Ishikawa (cell line): Measurements from ENCODE around the gene GSK3B.

Experiments
- CEBPB ChIP-seq: IDR thresholded peaks from 2 replicates; pipeline ENCODE4 v1.6.1; 2012
- FOXM1 ChIP-seq: IDR thresholded peaks from 2 replicates; pipeline ENCODE4 v1.6.1; 2012; ENCODE audit warnings: low read depth, borderline replicate concordance
- REST ChIP-seq: IDR thresholded peaks from 2 replicates; pipeline ENCODE4 v1.6.1; 2012; ENCODE audit warnings: low read depth, mild to moderate bottlenecking

- no peak for TF ChIP-seq CEBPB
- no peak for TF ChIP-seq FOXM1
- no peak for TF ChIP-seq REST
Measured at GRCh38 chr3:119783883-119784282, 310.4 kb downstream of the GSK3B start.
